HG03460 (cell line): ENCODE results near the gene P2RY1.
"Not testable (repeated sequence)": the region's sequence is repeated elsewhere in the genome, so short reads cannot be mapped to it uniquely, and the experiment has no call there.

ENCODE experiments used
- ATAC-seq: cut with Tn5 transposase; IDR thresholded peaks from one replicate; pipeline ENCODE4 v1.9.1; 2021; ENCODE audit not compliant: unreplicated experiment

P2RY1 gene

DNA sequence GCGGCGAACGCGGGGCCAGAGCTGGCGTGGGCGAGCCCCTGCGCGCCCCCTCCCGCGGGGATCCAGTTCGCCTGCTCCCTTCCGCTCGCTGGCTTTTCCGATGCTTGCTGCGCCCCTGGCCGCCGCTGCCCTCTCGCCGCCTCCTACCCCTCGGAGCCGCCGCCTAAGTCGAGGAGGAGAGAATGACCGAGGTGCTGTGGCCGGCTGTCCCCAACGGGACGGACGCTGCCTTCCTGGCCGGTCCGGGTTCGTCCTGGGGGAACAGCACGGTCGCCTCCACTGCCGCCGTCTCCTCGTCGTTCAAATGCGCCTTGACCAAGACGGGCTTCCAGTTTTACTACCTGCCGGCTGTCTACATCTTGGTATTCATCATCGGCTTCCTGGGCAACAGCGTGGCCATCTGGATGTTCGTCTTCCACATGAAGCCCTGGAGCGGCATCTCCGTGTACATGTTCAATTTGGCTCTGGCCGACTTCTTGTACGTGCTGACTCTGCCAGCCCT is 721 bp downstream of the P2RY1 start:
- ATAC-seq = peak; percentile 4

DNA sequence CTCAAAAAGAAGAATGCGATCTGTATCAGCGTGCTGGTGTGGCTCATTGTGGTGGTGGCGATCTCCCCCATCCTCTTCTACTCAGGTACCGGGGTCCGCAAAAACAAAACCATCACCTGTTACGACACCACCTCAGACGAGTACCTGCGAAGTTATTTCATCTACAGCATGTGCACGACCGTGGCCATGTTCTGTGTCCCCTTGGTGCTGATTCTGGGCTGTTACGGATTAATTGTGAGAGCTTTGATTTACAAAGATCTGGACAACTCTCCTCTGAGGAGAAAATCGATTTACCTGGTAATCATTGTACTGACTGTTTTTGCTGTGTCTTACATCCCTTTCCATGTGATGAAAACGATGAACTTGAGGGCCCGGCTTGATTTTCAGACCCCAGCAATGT is 1.3 kb downstream of the P2RY1 start:
- no peak for ATAC-seq

DNA sequence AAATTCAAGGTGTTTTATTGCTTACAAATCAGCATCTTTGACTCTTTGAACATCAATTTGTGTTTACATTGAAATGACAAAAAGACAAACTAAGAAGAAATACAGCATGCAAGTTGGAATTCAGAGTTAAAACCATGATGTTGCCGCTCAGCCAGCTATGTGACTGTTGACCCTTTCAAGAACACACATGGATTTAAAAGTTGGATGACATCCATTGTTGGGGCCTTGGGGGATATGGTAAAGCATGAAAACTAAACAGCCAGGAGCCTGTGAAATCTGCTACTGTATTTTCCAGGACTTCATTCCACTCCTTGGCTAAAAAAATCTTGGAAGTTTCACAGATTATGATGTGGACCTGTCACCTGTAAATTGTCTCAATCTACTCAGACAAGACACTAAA is 4.6 kb downstream of the P2RY1 start:
- ATAC-seq = no peak

DNA sequence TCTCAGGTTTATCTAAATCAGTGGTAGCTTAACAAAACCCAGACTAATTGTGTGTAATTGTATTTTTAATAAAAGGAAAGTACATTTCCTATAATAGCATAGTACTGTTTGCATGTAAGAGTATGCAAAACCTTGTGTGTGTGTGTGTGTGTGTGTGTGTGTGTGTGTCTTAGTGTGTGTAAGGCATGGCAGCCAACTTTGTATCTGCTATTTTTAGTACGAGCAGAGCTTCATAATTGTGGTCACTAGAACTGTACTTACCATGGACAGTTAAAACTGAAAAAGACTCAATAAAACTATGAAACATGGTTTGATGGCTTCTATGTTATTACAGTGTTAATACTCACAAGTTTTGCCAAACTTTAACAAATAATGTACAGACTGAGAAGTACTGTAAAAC is 6.2 kb downstream of the P2RY1 start:
- ATAC-seq = no peak

DNA sequence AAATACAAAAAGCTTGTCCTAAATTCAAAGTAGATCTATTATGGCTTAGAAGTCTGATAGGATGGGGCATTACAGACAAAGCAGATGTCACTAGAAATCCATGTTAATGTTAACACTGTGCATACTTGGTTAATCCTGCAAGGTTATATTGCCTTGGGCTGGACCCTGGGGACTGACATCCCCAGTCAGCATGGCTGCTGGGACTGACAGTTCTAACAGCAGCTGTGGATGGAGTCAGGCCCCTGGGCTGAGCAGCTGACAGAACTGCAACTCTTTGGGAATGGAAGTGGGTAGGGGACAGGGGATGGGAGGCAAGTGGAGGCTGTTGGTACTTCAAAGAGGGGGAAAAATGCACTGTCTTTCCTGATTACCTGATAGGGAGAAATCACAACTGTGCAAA is 7.5 kb downstream of the P2RY1 start:
- no peak for ATAC-seq

DNA sequence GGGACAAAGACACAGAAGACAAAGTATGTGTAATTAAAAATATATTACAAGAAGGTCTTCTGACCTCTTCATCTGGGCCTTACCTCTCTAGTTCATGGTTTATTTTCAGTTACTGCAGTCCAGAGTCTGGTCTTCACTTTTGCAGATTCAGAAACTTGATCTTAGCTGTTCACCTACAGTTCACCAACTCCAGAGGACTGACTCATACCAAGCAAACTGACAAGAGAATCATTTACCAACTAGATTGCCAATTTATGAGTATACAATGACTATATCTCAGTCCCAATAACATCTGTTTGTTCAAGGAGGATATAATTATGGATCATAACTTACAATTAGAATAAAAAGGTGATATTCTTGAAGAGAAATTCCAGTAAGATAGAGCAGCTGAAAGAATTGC is 9.0 kb downstream of the P2RY1 start:
- peak; percentile 86 for ATAC-seq

DNA sequence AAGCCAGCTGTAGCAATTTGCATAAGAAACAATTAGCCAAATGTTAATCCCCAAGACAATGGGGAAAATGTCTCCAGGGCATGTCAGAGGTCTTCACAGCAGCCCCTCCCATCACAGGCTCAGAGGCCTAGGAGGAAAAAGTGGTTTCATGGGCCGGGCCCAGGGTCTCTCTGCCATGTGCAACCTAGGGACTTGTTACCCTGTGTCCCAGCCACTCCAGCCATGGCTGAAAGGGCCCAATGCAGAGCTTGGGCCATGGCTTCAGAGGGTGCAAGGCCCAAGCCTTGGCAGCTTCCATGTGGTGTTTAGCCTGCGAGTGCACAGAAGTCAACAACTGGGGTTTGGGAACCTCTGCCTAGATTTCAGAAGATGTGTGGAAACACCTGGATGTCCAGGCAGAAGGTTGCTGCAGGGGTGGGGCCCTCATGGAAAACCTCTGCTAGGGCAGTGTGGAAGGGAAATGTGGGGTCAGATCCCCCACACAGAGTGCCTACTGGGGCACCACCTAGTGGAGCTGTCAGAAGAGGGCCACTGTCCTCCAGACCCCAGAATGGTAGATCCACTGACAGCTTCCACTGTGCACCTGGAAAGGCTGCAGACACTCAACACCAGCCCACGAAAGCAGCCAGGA is 11.8 kb downstream of the P2RY1 start:
- not testable (repeated sequence) for ATAC-seq

DNA sequence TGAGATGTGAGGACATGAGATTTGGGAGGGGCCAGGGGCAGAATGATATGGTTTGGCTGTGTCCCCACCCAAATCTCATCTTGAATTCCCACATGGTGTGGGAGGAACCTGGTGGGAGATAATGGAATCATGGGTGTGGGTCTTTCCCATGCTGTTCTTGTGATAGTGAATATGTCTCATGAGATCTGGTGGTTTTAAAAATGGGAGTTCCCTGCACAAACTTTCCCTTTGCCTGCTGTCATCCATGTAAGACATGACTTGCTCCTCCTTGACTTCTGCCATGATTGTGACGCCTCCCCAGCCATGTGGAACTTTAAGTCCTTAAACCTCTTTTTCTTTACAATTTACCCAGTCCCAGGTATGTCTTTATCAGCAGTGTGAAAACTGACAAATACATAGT is 12.7 kb downstream of the P2RY1 start:
- ATAC-seq = not testable (repeated sequence)

DNA sequence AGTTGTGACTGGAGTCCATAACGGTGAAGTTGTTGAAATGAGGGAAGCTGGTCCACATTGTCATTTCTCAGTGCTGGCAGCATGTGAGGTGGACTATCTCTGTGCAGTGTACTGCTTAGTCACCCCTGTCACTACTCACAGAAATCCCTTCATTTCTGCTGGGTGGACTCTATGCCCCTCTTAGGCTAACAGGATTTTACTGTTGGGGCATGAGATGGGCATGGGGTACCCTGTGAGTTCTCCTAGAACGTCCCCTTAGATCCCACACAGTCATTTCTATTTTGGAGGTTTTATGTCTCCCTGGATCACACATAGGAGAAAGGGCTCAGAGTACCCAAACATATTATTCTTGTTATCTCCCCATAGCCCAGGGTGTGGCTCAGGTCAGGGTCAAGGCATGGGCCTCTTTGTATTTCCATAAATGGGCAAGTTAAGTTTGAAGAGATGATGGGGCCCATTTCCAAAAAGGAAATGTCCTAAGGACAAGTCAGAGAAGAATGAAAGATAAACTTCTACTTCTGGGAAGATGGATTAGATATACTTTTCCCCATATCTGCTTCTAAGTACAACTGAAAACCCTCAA is 15.2 kb downstream of the P2RY1 start:
- ATAC-seq = no peak

DNA sequence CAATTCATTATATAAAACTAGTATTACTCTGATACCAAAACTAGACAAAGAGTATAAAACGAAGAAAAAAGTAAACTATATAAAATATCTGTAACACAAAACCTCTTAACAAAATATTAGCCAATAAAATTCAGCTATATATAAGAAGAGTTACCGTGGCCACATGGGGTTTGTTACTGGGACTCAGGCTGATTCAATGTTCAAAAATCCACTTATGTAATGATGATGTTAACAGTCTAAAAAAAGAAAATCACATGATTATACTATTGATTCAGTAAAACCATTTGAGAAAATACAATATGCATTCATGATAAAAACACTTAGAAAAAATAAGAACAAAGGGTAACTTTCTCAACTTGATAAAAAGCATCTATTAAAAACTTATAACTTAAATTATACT is 18.3 kb downstream of the P2RY1 start:
- ATAC-seq = no peak

DNA sequence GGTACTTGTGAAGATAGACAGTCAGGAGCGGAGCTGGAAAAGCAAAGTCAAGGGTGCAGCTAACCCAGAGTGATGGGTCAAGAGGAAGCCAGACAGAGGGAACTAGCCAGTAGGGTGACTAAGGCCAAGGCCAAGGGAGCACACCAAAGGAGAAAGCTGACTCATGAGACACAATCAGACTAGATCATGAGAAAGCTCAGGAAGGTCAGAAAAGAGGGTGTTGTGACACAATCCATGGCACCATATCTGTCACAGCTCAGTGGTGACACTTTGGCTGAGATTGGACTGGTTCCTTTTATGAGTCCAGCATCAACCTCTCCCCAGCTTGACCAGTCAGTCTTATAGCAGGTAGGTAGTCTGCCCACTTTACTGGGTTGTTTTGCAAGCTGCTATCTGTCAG is 22.2 kb downstream of the P2RY1 start:
- no peak for ATAC-seq

DNA sequence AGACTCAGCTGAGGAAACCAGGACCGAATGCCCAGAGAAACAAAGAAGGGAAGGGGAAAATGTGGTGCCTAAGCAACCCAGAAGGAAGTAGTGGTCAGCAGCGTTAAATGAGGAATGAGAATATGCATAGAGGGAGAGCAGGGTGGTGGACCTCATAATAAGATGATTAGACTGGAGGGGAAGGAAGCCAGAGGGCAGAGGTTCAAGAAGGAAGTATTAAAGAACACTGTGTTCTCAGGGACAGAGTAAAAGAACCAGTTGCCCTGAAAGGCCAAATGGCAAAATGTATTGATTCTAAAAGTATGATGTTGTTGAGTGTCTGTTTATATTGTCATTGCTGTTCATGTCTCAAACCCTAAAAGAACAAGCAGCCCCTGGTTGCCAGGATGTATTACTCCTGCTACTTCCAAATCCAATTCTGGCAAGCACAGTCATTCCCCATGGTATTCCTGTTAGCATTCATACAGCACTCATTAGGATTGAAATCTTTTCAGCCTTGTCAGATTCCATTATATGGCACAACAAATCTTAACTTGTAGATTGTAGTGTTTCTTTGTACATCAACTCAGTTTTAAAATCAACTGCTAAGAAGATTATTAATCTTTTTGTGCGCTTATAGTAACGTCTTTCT is 23.4 kb downstream of the P2RY1 start:
- no peak for ATAC-seq

DNA sequence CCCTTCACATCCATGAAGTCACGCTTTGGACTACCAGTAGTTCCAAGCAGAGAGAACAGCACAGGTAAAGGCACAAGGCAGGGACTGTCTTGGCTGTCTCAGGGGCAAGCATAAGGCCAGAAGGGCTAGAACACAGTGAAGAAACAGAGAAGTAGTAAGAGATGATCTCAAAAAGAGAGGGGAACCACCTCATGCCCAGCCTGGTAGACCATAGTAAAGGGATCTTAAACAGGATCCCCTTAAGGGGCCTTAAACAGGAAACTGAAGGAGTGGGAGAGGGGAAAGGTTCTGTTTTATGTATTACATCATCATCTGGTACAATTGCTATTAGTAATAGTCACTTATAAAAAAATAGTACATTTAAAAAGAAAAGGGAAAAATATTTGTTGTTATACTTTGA is 25.8 kb downstream of the P2RY1 start:
- no peak for ATAC-seq

DNA sequence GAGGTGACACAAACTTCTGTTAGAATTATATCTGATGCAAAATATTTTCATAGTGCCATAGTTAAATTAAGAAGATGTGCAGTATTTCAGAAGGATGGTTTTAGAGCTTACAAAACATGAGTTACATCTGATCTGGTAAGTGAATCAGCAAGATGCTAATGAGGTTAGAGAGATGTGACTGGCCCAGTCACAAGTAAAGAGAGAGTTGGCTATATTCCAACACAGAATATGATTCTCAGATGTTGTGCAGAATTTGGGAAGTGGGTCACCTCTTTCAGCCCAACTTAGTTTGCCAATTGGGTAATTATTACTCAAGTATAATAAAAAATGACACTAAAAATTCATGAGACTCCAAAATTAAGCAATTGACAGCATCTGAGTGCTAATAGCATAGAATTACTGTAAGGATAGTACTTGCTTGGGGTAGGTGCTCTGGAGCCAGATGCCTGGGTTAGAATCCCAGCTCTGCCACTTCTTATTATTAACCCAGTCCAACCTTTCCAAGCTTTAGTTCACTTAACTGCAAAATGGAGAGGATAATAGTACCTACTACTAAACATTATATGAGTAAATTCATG is 30.8 kb downstream of the P2RY1 start:
- ATAC-seq = no peak

DNA sequence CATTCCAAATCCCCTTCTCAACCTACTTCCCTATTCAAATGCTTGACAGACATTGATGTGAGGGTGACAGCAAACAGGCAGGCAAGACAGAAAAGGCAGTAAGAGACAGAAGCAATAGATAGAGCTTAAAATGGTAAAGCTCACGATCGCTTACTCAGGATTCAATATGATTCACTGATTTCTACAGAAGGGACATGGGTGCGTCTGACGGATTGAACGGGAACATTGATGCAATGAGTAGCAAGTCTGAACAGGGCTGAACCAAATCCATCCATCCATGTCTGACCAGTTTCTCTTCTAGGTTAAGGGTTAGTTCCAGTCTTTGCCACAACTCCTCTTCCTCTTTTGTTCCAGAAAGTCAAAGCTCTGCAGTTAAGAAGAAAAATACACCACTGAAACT is 35.1 kb downstream of the P2RY1 start:
- no peak for ATAC-seq

DNA sequence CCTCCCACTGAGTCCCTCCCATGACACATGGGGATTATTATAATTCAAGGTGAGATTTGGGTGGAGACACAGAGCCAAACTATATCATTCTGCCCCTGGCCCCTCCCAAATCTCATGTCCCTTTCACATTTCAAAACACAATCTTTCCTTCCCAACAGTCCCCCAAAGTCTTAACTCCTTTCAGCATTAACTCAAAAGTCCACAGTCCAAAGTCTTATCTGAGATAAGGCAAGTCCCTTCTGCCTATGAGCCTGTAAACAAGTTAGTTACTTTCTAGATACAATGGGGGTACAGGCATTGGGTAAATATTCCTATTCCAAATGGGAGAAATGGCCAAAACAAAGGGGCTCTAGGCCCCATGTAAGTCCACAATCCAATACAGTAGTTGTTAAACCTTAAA is 38.4 kb downstream of the P2RY1 start:
- not testable (repeated sequence) for ATAC-seq

DNA sequence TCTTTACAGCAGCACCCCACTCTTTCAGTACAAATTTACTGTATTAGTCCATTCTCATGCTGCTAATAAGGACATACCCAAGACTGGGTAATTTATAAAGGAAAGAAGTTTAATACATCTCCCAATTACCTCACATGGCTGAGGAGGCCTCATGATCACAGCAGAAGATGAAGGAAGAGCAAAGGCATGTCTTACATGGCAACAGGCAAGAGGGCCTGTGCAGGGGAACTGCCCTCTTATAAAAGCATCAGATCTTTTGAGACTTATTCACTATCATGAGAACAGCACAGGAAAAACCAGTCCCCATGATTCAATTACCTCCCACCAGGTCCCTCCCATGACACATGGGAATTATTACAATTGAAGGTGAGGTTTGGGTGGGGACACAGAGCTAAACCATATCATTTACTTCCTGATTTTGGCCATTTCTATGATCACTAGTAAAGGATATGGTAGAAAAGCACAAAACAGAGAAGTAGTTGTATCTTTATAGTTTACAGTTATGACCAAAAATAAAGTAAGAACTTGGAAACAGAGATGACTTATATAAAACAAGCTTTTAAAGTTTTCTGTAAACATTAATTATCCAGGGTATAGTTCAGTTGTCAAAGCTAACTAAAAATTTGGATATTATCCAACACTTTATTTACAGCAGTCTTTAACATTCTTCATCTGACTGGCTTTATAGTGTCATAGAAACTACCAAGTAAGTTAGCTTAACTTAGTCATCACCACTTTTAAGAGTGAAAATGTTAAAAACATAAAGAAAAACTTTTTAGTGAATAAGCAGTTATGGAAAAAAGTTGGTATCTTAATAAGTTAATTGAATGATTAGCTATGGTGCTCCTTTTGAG is 40.2 kb downstream of the P2RY1 start:
- ATAC-seq = no peak

DNA sequence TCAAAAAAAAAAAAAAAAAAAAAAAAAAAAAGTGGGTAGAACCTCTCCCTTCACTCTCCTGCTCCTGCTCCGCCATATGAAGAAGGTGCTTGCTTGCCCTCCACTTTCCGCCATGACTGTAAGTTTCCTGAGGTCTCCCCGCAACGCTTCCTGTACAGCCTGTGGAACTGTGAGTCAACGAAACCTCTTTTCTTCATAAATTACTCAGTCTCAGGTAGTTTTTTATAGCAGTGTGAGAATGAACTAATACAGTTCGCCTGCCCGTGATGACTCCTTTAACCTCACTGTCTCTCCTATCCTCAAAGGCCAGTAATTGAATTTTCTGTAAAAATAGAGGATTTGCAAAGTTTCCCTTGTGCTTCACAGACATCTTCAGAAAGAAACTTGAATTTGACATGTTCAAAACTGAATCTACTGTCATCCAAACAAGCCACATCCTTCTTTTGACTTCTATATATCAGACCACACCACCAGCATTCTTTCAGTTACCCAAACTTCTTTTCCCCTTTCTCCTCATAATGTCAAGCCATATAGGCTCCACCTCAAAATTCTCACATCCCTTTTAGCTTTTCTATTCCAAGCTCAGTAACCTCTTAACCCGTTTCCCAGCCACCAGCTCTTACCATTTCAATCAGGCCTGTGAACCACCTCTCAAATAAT is 44.3 kb downstream of the P2RY1 start:
- no peak for ATAC-seq

DNA sequence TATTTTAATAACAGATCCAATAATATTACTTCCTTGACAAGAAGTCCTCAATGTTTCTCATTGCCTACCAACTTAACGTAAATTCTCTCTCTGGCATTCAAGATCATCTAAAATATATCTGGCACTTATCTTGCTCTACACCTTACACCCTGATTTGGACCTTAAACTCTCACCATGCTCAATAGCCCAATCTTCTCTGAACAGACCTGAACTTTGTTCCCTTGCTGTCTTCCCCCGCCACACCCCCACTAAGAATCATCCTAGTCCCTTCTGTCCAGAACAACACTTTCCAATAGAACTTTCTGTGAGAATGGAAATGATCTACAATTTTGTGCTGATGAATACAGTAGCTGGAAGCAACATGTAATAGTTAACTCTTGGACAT is 44.9 kb downstream of the P2RY1 start:
- ATAC-seq = no peak

DNA sequence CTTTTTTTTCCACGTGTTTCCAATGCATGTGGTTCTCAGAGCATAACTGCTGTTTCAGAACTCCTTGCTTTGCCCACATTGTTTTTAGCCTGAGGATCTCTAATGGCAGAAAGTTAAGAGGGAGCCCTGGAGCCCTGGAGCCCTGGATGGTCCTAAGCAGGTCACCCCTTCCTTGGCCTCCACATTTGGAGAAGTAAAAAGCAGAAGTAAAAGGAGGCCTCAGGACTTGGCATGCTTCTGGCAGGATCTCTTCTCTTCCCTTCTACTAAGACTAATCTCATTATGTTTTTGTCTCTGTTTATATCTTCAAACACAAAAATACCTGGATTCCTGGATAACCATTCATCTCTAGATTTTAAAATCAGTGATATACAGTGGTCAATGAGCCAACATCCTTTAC is 50.1 kb downstream of the P2RY1 start:
- ATAC-seq = no peak
